HepG2 (cell line): Measurements from ENCODE around the gene ETF1. TPM values are rescaled to one million over a fixed set of nuclear protein-coding genes. Genes with fewer than 3 reads are reported as not detected.

Experiments used
- AKAP8 ChIP-seq: sonication (generic); formaldehyde crosslinking; IDR thresholded peaks from 2 replicates; pipeline ENCODE4 v1.5.1; 2020; ENCODE audit warnings: mild to moderate bottlenecking, missing genetic modification reagents
- ELF3 ChIP-seq: IDR thresholded peaks from 2 replicates; pipeline ENCODE4 v1.6.1; 2016; ENCODE audit warnings: missing genetic modification reagents, missing compliant biosample characterization
- NFYB ChIP-seq: sonication (generic); formaldehyde crosslinking; IDR thresholded peaks from 2 replicates; pipeline ENCODE4 v1.4.0; 2020; ENCODE audit warnings: missing genetic modification reagents
- RBFOX2 ChIP-seq: fragments of 200-400 bp; formaldehyde crosslinking; IDR thresholded peaks from 2 replicates; pipeline ENCODE4 v1.6.1; 2017; ENCODE audit warnings: low read depth, mild to moderate bottlenecking, low read length
- SALL2 ChIP-seq: sonication (generic); formaldehyde crosslinking; IDR thresholded peaks from 2 replicates; pipeline ENCODE4 v1.8.1; 2023; ENCODE audit warnings: mild to moderate bottlenecking, missing genetic modification reagents, inconsistent platforms
- SKI ChIP-seq: fragments of 450-650 bp; IDR thresholded peaks from one replicate; pipeline ENCODE4 v1.6.1; 2018; ENCODE audit warnings: mild to moderate bottlenecking; ENCODE audit not compliant: partially characterized antibody
- SNAPC2 ChIP-seq: sonication (generic); formaldehyde crosslinking; IDR thresholded peaks from 2 replicates; pipeline ENCODE4 v1.8.1; 2022; ENCODE audit warnings: mild to moderate bottlenecking, missing genetic modification reagents
- ZBTB21 ChIP-seq: sonication (generic); formaldehyde crosslinking; IDR thresholded peaks from 2 replicates; pipeline ENCODE4 v1.4.0; 2020; ENCODE audit warnings: missing genetic modification reagents
- ZMYM2 ChIP-seq: sonication (generic); formaldehyde crosslinking; IDR thresholded peaks from 2 replicates; pipeline ENCODE4 v1.8.0; 2022; ENCODE audit warnings: mild to moderate bottlenecking, missing genetic modification reagents
- ZNF142 ChIP-seq: sonication (generic); formaldehyde crosslinking; IDR thresholded peaks from 2 replicates; pipeline ENCODE4 v1.4.0; 2020; ENCODE audit warnings: missing genetic modification reagents
- ZNF772 ChIP-seq: sonication (generic); formaldehyde crosslinking; IDR thresholded peaks from 2 replicates; pipeline ENCODE4 v1.5.0; 2020; ENCODE audit warnings: mild to moderate bottlenecking, missing genetic modification reagents
- polyA plus RNA-seq, 8 experiments: library from polyadenylated mRNA; depleted of rRNA in 3 of 8; stranded (reverse) in 7 of 8; unstranded in 1 of 8; fragments of >200 nt; fragmentation: Illumina TruSeq in 4 of 8; extraction: Trizol in 4 of 8; gene quantifications; 2 replicates each; pipeline versions ENCODE4 v1.2.1 to v1.2.3, GENCODE V29; 2011 to 2016; ENCODE audit warnings: low read depth in 4 of 8, missing spikeins in 1 of 8, mixed read lengths in 1 of 8; ENCODE audit not compliant: insufficient read depth in 1 of 8
- total RNA-seq, 5 experiments: library from RNA; depleted of rRNA; stranded (reverse); fragments of >200 nt; fragmentation: Illumina TruSeq; extraction: Trizol; gene quantifications; 2 replicates each; pipeline ENCODE4 v1.2.3, GENCODE V29; 2016; ENCODE audit warnings: low read depth in 1 of 5
- TF ChIP-seq, protein P1 (sequence below): sonication (generic); formaldehyde crosslinking; IDR thresholded peaks from 2 replicates; pipeline ENCODE4 v1.4.0; 2020; ENCODE audit warnings: missing genetic modification reagents
- TF ChIP-seq, protein P2 (sequence below): sonication (generic); formaldehyde crosslinking; IDR thresholded peaks from 2 replicates; pipeline ENCODE4 v1.4.0; 2020; ENCODE audit warnings: mild to moderate bottlenecking, missing genetic modification reagents

ETF1 gene
- total and polyA plus RNA-seq, 2 of the 13 experiments (the other 11 are each of a cell fraction or from before 2014, with no cell fraction given) = 52.1 to 184 TPM

GRCh38 chr5:138542180-138542955 lies 668 bp downstream of the ETF1 start (continued):
- TF ChIP-seq, protein P1, sequence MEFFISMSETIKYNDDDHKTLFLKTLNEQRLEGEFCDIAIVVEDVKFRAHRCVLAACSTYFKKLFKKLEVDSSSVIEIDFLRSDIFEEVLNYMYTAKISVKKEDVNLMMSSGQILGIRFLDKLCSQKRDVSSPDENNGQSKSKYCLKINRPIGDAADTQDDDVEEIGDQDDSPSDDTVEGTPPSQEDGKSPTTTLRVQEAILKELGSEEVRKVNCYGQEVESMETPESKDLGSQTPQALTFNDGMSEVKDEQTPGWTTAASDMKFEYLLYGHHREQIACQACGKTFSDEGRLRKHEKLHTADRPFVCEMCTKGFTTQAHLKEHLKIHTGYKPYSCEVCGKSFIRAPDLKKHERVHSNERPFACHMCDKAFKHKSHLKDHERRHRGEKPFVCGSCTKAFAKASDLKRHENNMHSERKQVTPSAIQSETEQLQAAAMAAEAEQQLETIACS (CRISPR knock-in tag) = no peak
- TF ChIP-seq ZNF142 (CRISPR knock-in tag) (no peak), SNAPC2 (CRISPR knock-in tag) (no peak), ZNF772 (CRISPR knock-in tag) (no peak), RBFOX2 (no peak), ELF3 (CRISPR knock-in tag) (no peak), ZBTB21 (CRISPR knock-in tag) (no peak), AKAP8 (CRISPR knock-in tag) (0 out of 2 replicates have a peak, but pooled peaks have one; percentile 5), NFYB (CRISPR knock-in tag) (no peak), SKI (no peak), ZMYM2 (CRISPR knock-in tag) (0 out of 2 replicates have a peak, but pooled peaks have one; percentile 25), SALL2 (CRISPR knock-in tag) (no peak)
- TF ChIP-seq, protein P2, sequence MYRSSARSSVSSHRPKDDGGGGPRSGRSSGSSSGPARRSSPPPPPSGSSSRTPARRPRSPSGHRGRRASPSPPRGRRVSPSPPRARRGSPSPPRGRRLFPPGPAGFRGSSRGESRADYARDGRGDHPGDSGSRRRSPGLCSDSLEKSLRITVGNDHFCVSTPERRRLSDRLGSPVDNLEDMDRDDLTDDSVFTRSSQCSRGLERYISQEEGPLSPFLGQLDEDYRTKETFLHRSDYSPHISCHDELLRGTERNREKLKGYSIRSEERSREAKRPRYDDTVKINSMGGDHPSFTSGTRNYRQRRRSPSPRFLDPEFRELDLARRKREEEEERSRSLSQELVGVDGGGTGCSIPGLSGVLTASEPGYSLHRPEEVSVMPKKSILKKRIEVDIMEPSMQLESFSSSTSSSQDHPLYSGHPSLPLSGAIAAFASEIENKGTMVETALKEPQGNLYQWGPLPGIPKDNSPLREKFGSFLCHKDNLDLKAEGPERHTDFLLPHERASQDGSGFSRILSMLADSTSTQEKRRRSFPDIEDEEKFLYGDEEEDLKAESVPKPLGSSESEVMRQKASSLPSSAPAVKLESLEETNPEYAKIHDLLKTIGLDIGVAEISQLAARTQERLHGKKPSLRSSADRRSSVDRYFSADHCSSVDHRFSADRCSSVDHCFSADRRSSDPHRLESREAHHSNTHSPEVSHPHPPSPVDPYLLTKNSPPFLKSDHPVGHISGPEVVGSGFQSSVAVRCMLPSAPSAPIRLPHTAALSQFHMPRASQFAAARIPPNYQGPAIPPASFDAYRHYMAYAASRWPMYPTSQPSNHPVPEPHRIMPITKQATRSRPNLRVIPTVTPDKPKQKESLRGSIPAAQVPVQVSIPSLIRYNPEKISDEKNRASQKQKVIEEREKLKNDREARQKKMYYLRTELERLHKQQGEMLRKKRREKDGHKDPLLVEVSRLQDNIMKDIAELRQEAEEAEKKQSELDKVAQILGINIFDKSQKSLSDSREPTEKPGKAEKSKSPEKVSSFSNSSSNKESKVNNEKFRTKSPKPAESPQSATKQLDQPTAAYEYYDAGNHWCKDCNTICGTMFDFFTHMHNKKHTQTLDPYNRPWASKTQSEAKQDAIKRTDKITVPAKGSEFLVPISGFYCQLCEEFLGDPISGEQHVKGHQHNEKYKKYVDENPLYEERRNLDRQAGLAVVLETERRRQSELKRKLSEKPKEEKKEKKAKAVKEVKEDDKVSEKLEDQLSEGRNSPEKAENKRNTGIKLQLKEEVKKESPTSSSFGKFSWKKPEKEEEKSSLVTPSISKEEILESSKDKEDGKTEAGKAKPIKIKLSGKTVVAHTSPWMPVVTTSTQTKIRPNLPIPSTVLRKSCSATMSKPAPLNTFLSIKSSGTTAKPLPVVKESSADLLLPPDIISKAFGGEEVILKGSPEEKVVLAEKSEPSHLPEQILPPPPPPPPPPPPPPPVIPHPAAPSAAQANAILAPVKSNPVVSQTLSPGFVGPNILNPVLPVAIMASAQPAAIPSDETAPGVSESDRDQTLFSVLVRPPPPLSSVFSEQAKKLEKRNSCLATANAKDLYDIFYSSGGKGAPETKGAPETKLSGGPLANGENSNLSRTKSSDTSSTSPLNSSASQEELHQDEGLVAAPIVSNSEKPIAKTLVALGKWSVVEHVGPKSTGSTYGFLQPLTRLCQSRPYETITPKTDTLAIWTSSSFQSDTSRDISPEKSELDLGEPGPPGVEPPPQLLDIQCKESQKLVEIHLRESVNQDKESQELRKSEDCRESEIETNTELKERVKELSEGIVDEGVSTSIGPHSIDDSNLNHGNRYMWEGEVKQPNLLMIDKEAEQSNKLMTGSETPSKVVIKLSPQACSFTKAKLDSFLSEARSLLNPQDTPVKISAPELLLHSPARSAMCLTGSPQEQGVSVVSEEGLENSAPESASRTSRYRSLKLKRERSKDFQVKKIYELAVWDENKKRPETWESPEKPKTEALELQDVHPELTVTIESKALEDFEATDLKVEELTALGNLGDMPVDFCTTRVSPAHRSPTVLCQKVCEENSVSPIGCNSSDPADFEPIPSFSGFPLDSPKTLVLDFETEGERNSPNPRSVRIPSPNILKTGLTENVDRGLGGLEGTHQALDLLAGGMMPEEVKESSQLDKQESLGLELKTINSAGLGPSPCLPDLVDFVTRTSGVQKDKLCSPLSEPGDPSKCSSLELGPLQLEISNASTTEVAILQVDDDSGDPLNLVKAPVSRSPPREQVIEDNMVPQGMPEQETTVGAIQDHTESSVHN (CRISPR knock-in tag) = no peak
